Measurements from ENCODE around the gene MYO15B. TPM values are rescaled to one million over a fixed set of nuclear protein-coding genes. Genes with fewer than 3 reads are reported as not detected.

Gene MYO15B
- total and polyA plus RNA-seq, 2 donors (not counting 1 experiment from before 2014, with no cell fraction given) = 0.49 to 14.4 TPM

DNA sequence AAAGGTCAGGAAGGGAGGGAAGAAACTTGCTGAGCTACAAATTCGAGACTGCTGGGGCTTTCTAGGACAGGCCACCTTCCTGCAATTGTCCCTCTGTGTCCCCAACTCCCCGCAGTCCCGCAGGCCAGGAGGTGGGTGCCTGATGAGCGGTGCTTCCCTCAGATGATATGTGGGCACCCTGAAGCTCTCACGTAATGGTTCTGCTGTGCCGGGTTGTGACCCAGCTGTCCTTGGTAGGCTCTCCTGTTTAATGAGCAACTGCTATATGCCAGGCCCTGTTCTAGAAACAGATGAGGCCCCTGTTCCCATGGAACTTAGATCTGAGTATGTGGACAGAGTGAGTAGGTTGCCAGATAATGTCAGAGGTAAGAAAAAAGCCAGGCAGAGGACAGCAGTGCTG, 22.0 kb upstream of the MYO15B start:
- no peak for DNase-seq (ENCODE audit: low read depth in 2 of 2)
- Histone ChIP-seq H3K4me2 (ENCODE audit: extremely low read depth, insufficient read depth, low read length) (no peak overlapping the region), H3K4me3 (replicated peaks in 1 of 4; ENCODE audit: control extremely low read depth in 1 of 4, insufficient read depth in 1 of 4, low read depth in 3 of 4, low read length in 4 of 4) (no peak overlapping the region), H3K27ac (ENCODE audit: insufficient read depth, low read length) (no peak overlapping the region), H3K9ac (ENCODE audit: insufficient read depth, low read length) (no peak overlapping the region), H3K79me2 (ENCODE audit: control insufficient read depth, insufficient read depth, low read length) (no peaks in the 10 kb centered on the region), H3K36me3 (ENCODE audit: control insufficient read depth, insufficient read depth, low read length) (no peaks in the 10 kb centered on the region), H4K20me1 (ENCODE audit: control insufficient read depth, extremely low read depth, insufficient read depth, low read length) (no peaks in the 10 kb centered on the region), H3K9me3 (ENCODE audit: control insufficient read depth, insufficient read depth, low read depth, low read length) (no peaks in the 10 kb centered on the region), H3K4me1 (ENCODE audit: control insufficient read depth, extremely low read depth, insufficient read depth, low read length) (no peaks in the 10 kb centered on the region), H3K27me3 (ENCODE audit: control insufficient read depth, insufficient read depth, low read length) (peaks cover 2% of the 10 kb centered on the region), H2AFZ (ENCODE audit: low read length) (no peak overlapping the region)
- no peak for TF ChIP-seq EZH2 (IDR thresholded peaks at IDR 0.05; ENCODE audit: low read length, missing control alignments)
- TF ChIP-seq, protein P1, sequence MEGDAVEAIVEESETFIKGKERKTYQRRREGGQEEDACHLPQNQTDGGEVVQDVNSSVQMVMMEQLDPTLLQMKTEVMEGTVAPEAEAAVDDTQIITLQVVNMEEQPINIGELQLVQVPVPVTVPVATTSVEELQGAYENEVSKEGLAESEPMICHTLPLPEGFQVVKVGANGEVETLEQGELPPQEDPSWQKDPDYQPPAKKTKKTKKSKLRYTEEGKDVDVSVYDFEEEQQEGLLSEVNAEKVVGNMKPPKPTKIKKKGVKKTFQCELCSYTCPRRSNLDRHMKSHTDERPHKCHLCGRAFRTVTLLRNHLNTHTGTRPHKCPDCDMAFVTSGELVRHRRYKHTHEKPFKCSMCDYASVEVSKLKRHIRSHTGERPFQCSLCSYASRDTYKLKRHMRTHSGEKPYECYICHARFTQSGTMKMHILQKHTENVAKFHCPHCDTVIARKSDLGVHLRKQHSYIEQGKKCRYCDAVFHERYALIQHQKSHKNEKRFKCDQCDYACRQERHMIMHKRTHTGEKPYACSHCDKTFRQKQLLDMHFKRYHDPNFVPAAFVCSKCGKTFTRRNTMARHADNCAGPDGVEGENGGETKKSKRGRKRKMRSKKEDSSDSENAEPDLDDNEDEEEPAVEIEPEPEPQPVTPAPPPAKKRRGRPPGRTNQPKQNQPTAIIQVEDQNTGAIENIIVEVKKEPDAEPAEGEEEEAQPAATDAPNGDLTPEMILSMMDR (conservative IDR thresholded peaks at IDR 0.05 in 1 of 2, IDR thresholded peaks at IDR 0.05 in 1 of 2; ENCODE audit: low read depth in 1 of 2, low read length in 2 of 2) = no peak

DNA sequence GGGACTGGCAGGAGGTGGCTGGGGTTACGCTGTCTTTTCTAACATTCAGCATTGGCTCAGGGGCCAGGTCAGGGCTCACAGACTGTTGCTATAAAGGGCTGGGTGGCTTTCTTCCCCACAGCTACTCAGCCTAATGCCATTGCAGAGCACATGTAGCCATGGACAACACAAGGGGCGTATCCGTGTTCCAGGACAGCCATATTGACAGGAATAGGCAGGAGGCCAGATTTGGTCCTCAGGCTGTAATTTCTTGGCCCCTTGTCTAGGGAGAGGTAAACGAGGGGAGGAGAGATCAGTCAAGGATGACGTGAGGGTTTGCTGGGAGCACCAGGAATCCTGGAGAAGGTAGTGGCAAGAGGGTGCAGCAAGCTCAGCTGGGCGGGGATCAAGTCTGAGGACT, 21.2 kb upstream of the MYO15B start:
- Histone ChIP-seq H3K79me2 (ENCODE audit: control insufficient read depth, insufficient read depth, low read length) (no peaks in the 10 kb centered on the region), H3K9ac (ENCODE audit: insufficient read depth, low read length) (no peak overlapping the region), H3K4me2 (ENCODE audit: extremely low read depth, insufficient read depth, low read length) (no peak overlapping the region), H3K9me3 (ENCODE audit: control insufficient read depth, insufficient read depth, low read depth, low read length) (no peaks in the 10 kb centered on the region), H3K4me1 (ENCODE audit: control insufficient read depth, extremely low read depth, insufficient read depth, low read length) (no peaks in the 10 kb centered on the region), H3K4me3 (replicated peaks in 1 of 4; ENCODE audit: control extremely low read depth in 1 of 4, insufficient read depth in 1 of 4, low read depth in 3 of 4, low read length in 4 of 4) (no peak overlapping the region), H4K20me1 (ENCODE audit: control insufficient read depth, extremely low read depth, insufficient read depth, low read length) (no peaks in the 10 kb centered on the region), H3K36me3 (ENCODE audit: control insufficient read depth, insufficient read depth, low read length) (no peaks in the 10 kb centered on the region), H3K27ac (ENCODE audit: insufficient read depth, low read length) (no peak overlapping the region), H3K27me3 (ENCODE audit: control insufficient read depth, insufficient read depth, low read length) (peaks cover 2% of the 10 kb centered on the region), H2AFZ (ENCODE audit: low read length) (no peak overlapping the region)
- no peak for DNase-seq (ENCODE audit: low read depth in 2 of 2)
- TF ChIP-seq, protein P1 (conservative IDR thresholded peaks at IDR 0.05 in 1 of 2, IDR thresholded peaks at IDR 0.05 in 1 of 2; ENCODE audit: low read depth in 1 of 2, low read length in 2 of 2) = no peak
- no peak for TF ChIP-seq EZH2 (IDR thresholded peaks at IDR 0.05; ENCODE audit: low read length, missing control alignments)

DNA sequence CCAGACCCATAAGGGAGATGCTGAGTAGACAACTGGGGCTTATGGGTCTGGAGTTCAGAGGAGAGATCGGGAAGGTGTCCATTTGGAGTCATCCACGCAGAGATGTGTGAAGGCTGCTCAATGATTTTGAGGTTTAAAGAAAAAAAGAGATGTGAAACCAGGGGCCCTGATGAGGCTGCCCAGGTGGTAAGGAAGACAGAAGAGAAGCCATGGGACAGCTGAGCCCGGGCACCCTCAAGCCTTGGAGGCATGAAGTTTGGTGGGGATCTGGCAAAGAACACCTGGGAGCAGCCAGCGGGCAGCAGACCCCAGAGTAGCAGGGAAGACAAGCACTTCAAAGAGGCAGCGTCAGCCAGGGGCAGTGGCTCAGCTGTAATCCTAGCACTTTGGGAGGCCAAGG, 20.8 kb upstream of the MYO15B start:
- Histone ChIP-seq H3K79me2 (ENCODE audit: control insufficient read depth, insufficient read depth, low read length) (no peaks in the 10 kb centered on the region), H3K4me3 (replicated peaks in 1 of 4; ENCODE audit: control extremely low read depth in 1 of 4, insufficient read depth in 1 of 4, low read depth in 3 of 4, low read length in 4 of 4) (no peak overlapping the region), H3K9me3 (ENCODE audit: control insufficient read depth, insufficient read depth, low read depth, low read length) (no peaks in the 10 kb centered on the region), H3K36me3 (ENCODE audit: control insufficient read depth, insufficient read depth, low read length) (no peaks in the 10 kb centered on the region), H3K4me1 (ENCODE audit: control insufficient read depth, extremely low read depth, insufficient read depth, low read length) (no peaks in the 10 kb centered on the region), H3K4me2 (ENCODE audit: extremely low read depth, insufficient read depth, low read length) (no peak overlapping the region), H3K9ac (ENCODE audit: insufficient read depth, low read length) (no peak overlapping the region), H4K20me1 (ENCODE audit: control insufficient read depth, extremely low read depth, insufficient read depth, low read length) (no peaks in the 10 kb centered on the region), H2AFZ (ENCODE audit: low read length) (no peak overlapping the region), H3K27ac (ENCODE audit: insufficient read depth, low read length) (no peak overlapping the region), H3K27me3 (ENCODE audit: control insufficient read depth, insufficient read depth, low read length) (peaks cover 2% of the 10 kb centered on the region)
- DNase-seq (ENCODE audit: low read depth in 2 of 2) = no peak
- TF ChIP-seq, protein P1 (conservative IDR thresholded peaks at IDR 0.05 in 1 of 2, IDR thresholded peaks at IDR 0.05 in 1 of 2; ENCODE audit: low read depth in 1 of 2, low read length in 2 of 2) = no peak
- TF ChIP-seq EZH2 (IDR thresholded peaks at IDR 0.05; ENCODE audit: low read length, missing control alignments) = no peak
